Right ventricle myocardium superior (tissue), 1 donor: ENCODE results near the gene ITPRIP. TPM values are rescaled to one million over a fixed set of nuclear protein-coding genes. Genes with fewer than 3 reads are reported as not detected.

Experiments
- ATAC-seq: fragments of 200-7000 bp; cut with Tn5 transposase; one replicate; pipeline ENCODE4 v1.9.1; 2020; ENCODE audit warnings: mild to moderate bottlenecking; ENCODE audit not compliant: poor library complexity
- DNase-seq: peaks from one replicate; pipeline ENCODE4 v3.0.0-alpha.2; 2020
- intact Hi-C: fragments of 100-400 bp; cut with DNase I; formaldehyde crosslinking; loops from one replicate; pipeline ENCODE4 v1.11.2; 2022
- microRNA-seq: library from miRNA; unstranded; fragments of <30 nt; microRNA quantifications from one replicate; pipeline ENCODE4 v1.2.0, GENCODE V29; 2020
- total RNA-seq: library from RNA; stranded (reverse); fragmentation: NEBNext Ultra II Directional; extraction: Animal tissue kit (Norgen Biotek cat#: 25700); gene quantifications from one replicate; pipeline ENCODE4 v1.2.1, GENCODE V29; 2021
- donor health status: DM: no; HTN: yes; CAD: no; lungs with severe emphysema.

ITPRIP gene
- total RNA-seq, 1 donor from 2014 or later, result 29.1 TPM

DNA sequence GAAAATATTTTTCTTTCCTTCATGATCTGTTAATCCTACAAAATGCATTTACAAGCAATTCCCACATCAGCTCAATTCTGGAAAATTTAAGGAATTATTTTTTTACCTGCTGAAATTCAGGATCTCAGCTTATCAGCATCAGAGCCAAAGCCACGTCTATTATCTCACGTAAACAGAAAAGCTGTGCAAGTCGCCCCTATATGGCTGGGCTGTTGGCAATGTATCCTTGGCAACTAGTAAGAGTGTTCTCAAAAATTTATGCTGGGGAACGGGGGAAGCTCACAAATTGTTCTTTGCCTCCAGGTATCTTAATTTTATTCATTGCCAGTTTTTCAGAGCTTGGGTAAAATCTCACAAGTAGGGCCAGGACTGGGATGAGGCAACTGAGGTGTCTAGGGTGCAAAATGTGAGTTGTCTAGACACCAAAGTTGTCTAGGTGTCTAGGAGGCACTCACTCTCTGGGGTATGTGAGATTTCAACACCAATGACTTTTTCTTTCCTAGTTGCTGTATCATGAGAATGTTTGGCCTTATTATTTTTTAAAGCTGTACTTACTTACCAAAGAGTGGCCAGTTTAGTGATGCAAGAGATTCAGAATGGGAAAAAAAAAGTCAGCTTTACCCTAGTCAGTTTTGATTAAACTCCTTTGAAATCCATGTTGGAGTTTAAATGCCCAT, 64.2 kb downstream of the ITPRIP start:
- intact Hi-C loops, result no loop called here
- ATAC-seq, result no peak
- no peak for DNase-seq

GRCh38 chr10:104273286-104273685, 65.0 kb downstream of the ITPRIP start:
- DNase-seq, result no peak
- no peak for ATAC-seq
- intact Hi-C loops, result no loop called here

GRCh38 chr10:104268713-104269645, 69.3 kb downstream of the ITPRIP start, which contains the start of gene GSTO2:
Gene GSTO2, plus strand, starts transcription at chr10:104269184. Its CDS starts 5,732 bp downstream, at chr10:104274916.
- ATAC-seq (peak; percentile 99), DNase-seq (peak; percentile 100)
- intact Hi-C loops, result no loop called here

DNA sequence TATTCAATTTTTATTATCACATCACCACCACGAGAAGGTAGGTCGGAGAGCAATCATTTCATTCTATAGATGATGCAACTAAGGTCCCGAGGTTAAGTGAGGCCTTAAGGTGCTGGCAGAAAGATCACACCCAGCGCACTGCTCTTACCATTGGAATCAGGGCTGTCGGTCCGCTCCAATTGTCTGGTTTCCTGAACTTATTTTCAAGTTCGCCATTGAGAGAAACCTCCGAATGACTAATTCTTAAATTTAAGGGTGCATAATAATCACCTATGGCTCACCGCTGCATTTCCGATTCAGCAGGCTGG, 69.9 kb downstream of the ITPRIP start:
- DNase-seq (no peak), ATAC-seq (no peak)
- intact Hi-C loops, result no loop called here

GRCh38 chr10:104267721-104268404, 70.4 kb downstream of the ITPRIP start:
- DNase-seq, result no peak
- intact Hi-C loops, result no loop called here
- no peak for ATAC-seq

DNA sequence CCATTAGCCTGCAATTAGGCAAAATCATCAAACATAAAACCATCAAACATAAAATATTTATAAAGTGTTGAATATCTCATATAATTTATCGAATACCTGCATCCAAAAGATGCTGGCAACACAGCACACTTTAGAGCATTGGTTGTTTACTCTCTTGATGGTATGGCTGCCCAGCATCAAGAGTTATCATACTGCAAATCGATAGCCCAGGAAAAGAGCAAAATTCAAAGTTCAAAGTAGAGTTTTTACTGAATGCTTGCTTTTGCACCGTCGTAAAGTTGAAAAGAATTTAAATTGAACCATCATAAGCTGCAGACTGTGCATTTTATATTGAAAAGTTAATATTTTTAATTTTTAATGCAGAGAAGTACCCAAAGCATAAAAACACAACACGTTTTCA, 73.5 kb downstream of the ITPRIP start:
- ATAC-seq (no peak), DNase-seq (no peak)
- intact Hi-C loops, result no loop called here

GRCh38 chr10:104262055-104262454, 76.2 kb downstream of the ITPRIP start:
- ATAC-seq (peak; percentile 80), DNase-seq (no peak)
- intact Hi-C loops, result no loop called here

DNA sequence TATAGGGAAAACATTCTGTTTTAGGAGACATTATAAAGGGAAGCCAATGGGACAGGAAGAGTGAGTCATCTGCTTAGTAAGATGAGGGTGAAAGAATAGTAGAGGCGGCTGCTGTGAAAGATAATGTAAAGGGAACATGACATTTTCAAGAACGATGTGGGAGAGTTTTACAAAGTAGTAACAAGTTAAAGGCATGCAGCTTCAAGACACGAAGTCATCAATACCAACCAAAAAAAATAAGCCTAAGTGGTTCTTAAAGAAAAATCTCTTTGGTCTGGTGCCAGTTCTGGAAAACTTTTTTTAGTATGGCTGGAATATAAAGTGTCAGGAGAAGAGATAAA, 77.5 kb downstream of the ITPRIP start:
- DNase-seq, result no peak
- intact Hi-C loops, result no loop called here
- peak; percentile 12 for ATAC-seq

GRCh38 chr10:104259999-104260774, 78.1 kb downstream of the ITPRIP start:
- ATAC-seq (peak; percentile 56), DNase-seq (no peak)
- intact Hi-C loops, result no loop called here

Small RNA genes within 50 kb of the gene (microRNA-seq; reads per million reads assigned to microRNA genes)
- 1.6 reads per million for gene MIR4482

Other genes with a start within 250 kb of the ITPRIP start
- 4.9 TPM for gene SFR1, start 216.3 kb downstream of the ITPRIP start, total RNA-seq
- gene CFAP43, start 106.1 kb downstream of the ITPRIP start, total RNA-seq, result not detected
- gene GSTO1, start 83.6 kb downstream of the ITPRIP start, total RNA-seq, result 173 TPM
- gene GSTO2, start 69.3 kb downstream of the ITPRIP start, total RNA-seq, result 1.0 TPM
- 2.2 TPM for gene CFAP58, start 15.4 kb upstream of the ITPRIP start, total RNA-seq